Measurements from ENCODE around the gene ITSN2. TPM values are rescaled to one million over a fixed set of nuclear protein-coding genes. Genes with fewer than 3 reads are reported as not detected.

ITSN2 gene
- total RNA-seq, 2 donors from 2014 or later: 32.9 to 61.0 TPM

GRCh38 chr2:24214880-24215279 lies 145.5 kb downstream of the ITSN2 start:
- peaks cover 4 to 32% of the 10 kb centered on the region in 2 donors for H3K36me3 ChIP-seq (replicated peaks in 1 of 2; ENCODE audit: insufficient read depth in 1 of 2, low read depth in 2 of 2)
- no peaks in the 10 kb centered on the region for H3K4me1 ChIP-seq
- WGBS, 2 donors: 90 to 93% methylated on average over 3 of the region's 3 CpGs
- intact Hi-C loops (cut with DNase I): no loop called here
- DNase-seq: no peak
- H3K9me3 ChIP-seq: no peaks in the 10 kb centered on the region
- H3K27ac ChIP-seq: no peak overlapping the region
- H3K4me3 ChIP-seq: no peak overlapping the region
- ATAC-seq: no peak
- TF ChIP-seq POLR2A (IDR thresholded peaks at IDR 0.05) (no peak), CTCF (IDR thresholded peaks at IDR 0.05) (no peak)
- H3K27me3 ChIP-seq: no peaks in the 10 kb centered on the region

DNA sequence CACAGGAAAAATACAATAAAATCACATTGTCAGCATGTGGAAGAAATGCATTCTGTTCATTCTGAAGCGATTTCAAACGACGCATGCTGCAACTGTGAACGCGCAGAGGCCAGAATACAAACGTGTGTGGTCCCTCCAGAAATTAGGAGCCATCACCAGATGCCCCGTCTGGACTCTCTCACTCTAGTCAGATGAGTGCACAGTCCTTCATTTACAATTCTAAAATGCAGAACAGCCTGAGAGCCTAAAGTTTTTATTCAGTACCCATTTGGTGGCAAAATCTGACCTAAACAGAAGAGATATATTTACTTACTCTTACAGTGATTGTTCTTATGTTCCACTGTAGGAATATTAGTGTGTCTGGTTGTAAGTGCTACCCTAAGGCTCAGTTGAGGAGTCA lies 148.9 kb downstream of the ITSN2 start:
- TF ChIP-seq CTCF (IDR thresholded peaks at IDR 0.05) (no peak), POLR2A (IDR thresholded peaks at IDR 0.05) (no peak)
- peaks cover 0 to 40% of the 10 kb centered on the region in 2 donors for H3K36me3 ChIP-seq (replicated peaks in 1 of 2; ENCODE audit: insufficient read depth in 1 of 2, low read depth in 2 of 2)

DNA sequence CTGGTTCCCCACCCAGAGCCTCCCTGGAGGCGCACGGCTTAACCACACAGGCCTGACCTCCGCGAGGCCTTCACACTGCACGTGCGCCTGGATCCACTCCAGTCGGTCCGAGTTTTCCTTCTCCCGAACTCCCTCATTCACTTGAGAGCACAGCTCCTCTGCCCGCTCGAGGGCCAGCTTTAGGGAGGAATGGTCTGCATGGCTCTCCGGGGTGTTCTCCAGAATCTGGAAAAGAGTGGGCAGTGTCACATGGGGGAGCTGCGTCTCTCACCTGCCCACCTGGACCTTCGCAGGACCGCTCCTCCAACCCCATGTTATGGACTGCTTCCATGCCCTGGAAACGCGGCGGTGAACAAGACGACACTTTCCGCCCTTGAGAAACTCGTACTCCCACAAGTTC lies 149.6 kb downstream of the ITSN2 start:
- intact Hi-C loops (cut with DNase I): no loop called here
- H3K4me3 ChIP-seq: no peak overlapping the region
- no peaks in the 10 kb centered on the region for H3K4me1 ChIP-seq
- DNase-seq (no peak), ATAC-seq (no peak)
- H3K27me3 ChIP-seq: no peaks in the 10 kb centered on the region
- H3K36me3 ChIP-seq (replicated peaks in 1 of 2; ENCODE audit: insufficient read depth in 1 of 2, low read depth in 2 of 2): peaks cover 0 to 41% of the 10 kb centered on the region in 2 donors
- WGBS, 2 donors: 93 to 95% methylated on average over 21 of the region's 21 CpGs
- H3K27ac ChIP-seq: no peak overlapping the region
- no peak for TF ChIP-seq CTCF (IDR thresholded peaks at IDR 0.05)
- H3K9me3 ChIP-seq: no peaks in the 10 kb centered on the region

More for the DNA sequence above, 148.9 kb downstream of the ITSN2 start:
- H3K4me1 ChIP-seq: no peaks in the 10 kb centered on the region
- intact Hi-C loops (cut with DNase I): no loop called here
- no peaks in the 10 kb centered on the region for H3K9me3 ChIP-seq
- DNase-seq (no peak), ATAC-seq (no peak)
- no peaks in the 10 kb centered on the region for H3K27me3 ChIP-seq
- no peak overlapping the region for H3K27ac ChIP-seq
- H3K4me3 ChIP-seq: no peak overlapping the region
- 81 to 85% methylated on average over 7 of the region's 7 CpGs for WGBS, 2 donors

DNA sequence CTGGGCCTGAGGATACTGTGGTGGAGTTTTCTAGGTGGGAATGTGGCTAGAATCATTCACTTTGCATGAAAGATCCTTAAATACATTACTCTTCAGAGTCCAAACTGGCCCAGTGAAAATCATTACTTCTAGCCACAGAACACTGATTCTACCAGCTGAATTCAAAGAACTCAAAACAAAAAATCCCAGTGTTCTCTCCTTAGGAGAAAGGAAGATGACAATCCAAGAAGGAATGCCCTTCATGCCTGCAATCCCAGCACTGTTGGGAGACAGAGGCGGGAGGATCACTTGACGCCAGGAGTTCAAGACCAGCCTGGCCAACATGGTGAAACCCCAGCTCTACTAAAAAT lies 150.3 kb downstream of the ITSN2 start:
- no peaks in the 10 kb centered on the region for H3K4me1 ChIP-seq
- no peaks in the 10 kb centered on the region for H3K9me3 ChIP-seq
- no peaks in the 10 kb centered on the region for H3K27me3 ChIP-seq
- no peak for TF ChIP-seq CTCF (IDR thresholded peaks at IDR 0.05)
- no peak for TF ChIP-seq POLR2A (IDR thresholded peaks at IDR 0.05)
- H3K36me3 ChIP-seq (replicated peaks in 1 of 2; ENCODE audit: insufficient read depth in 1 of 2, low read depth in 2 of 2): peaks cover 0 to 44% of the 10 kb centered on the region in 2 donors
- no peak overlapping the region for H3K4me3 ChIP-seq
- ATAC-seq: no peak
- WGBS, 2 donors: 100% methylated on average over 2 of the region's 2 CpGs
- no peak overlapping the region for H3K27ac ChIP-seq
- intact Hi-C loops (cut with DNase I): no loop called here
- no peak for DNase-seq

GRCh38 chr2:24209389-24210105 lies 150.8 kb downstream of the ITSN2 start:
- H3K27me3 ChIP-seq: no peaks in the 10 kb centered on the region
- peaks cover 0 to 41% of the 10 kb centered on the region in 2 donors for H3K36me3 ChIP-seq (replicated peaks in 1 of 2; ENCODE audit: insufficient read depth in 1 of 2, low read depth in 2 of 2)
- intact Hi-C loops (cut with DNase I): no loop called here

More at GRCh38 chr2:24209389-24210105, 150.8 kb downstream of the ITSN2 start:
- TF ChIP-seq POLR2A (IDR thresholded peaks at IDR 0.05) (no peak), CTCF (IDR thresholded peaks at IDR 0.05) (no peak)
- no peak for DNase-seq
- no peaks in the 10 kb centered on the region for H3K9me3 ChIP-seq
- no peak overlapping the region for H3K4me3 ChIP-seq
- no peaks in the 10 kb centered on the region for H3K4me1 ChIP-seq
- H3K27ac ChIP-seq: no peak overlapping the region
- 85 to 88% methylated on average over 14 to 17 of the region's 17 CpGs for WGBS, 2 donors
- ATAC-seq: no peak

Data from body of pancreas (tissue), 4 donors.